Epithelial cell of prostate (primary cell): ENCODE data around the gene FDXR.

Source experiments
- DNase-seq: peaks from one replicate; pipeline ENCODE4 v3.0.0-alpha.2; 2011; ENCODE audit warnings: low read depth, low spot score
- H3K27ac ChIP-seq: fragments of 450-650 bp; 2 replicates; pipeline ENCODE4 v1.5.1; 2017; ENCODE audit warnings: mild to moderate bottlenecking

The FDXR gene

DNA sequence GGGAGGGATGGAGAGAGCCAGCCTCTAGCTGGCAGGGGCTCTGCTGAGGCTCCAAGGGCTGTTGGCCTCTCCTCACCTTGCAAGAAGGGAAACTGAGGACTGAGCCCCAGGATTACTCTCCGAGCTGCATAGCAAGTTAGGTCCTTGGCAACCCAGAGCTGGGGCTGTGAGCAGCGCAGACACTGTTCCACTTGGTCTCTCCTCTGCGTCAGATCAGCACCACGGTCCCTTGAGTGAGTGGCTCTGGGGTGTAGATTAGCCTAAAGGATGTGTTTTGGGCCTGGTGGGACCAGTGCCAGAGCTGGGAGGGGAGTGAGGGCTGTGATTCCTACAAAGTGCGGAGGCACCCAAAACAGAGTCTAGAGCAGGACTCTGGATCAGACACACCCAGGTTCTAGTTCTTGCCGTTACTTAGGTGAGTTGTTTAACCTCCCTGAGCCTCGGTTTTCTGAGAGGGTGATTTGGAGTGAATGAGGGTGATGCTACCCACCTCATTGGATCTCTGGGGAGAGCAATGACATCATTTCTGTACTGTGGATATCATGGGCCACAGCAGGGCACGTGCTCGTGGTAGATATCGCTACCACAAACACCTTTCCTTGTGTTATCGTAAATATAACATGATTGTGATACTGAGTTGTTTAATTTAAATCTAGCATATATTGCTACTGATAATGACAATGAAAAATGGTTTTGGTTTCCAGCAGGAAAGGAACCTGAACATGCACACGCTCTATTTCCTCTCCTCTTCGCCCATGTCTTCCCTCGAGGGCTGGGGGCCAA lies 28.8 kb upstream of the FDXR start:
- no peak for DNase-seq
- H3K27ac ChIP-seq, result no peak overlapping the region

- no peak for DNase-seq
- no peak overlapping the region for H3K27ac ChIP-seq
Measured at GRCh38 chr17:74900208-74900607, 27.4 kb upstream of the FDXR start.

GRCh38 chr17:74898376-74898946 lies 25.7 kb upstream of the FDXR start:
- no peak overlapping the region for H3K27ac ChIP-seq
- peak; percentile 14 for DNase-seq

DNA sequence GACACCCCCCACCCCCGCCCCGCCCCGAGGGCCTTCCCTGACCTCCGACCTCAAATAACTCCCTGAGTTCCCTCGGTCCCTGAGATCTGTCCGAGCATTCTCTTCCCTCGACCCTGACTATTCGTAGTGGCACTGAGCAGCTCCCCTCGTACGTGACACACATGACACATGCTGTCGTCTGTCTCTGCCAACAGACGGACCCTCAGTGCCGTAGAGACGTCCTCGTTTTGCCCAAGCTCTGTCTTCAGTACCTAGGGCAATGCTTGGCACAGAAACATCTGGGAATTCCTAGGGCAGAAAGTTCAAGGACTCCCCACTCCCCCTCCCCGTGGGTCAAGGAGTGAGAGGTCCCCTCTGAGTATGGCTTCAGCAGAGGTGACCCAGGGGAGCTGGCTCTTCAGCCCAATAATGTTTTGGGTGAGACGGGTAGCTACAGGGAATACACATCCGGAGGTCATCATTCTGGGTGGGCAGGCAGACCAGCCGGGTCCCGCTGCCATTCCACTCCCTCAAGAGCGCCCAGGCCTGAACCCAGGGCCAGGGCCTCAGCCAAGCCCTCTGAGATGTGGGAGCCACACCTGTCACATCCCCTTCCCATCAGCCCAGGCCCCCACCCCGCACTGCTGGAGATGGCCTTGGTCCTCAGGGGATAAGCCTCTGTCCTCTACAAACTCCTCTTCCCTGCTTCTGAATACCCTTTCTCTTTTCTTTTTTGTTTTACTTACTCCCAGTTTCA lies 21.3 kb upstream of the FDXR start:
- no peak for DNase-seq

DNA sequence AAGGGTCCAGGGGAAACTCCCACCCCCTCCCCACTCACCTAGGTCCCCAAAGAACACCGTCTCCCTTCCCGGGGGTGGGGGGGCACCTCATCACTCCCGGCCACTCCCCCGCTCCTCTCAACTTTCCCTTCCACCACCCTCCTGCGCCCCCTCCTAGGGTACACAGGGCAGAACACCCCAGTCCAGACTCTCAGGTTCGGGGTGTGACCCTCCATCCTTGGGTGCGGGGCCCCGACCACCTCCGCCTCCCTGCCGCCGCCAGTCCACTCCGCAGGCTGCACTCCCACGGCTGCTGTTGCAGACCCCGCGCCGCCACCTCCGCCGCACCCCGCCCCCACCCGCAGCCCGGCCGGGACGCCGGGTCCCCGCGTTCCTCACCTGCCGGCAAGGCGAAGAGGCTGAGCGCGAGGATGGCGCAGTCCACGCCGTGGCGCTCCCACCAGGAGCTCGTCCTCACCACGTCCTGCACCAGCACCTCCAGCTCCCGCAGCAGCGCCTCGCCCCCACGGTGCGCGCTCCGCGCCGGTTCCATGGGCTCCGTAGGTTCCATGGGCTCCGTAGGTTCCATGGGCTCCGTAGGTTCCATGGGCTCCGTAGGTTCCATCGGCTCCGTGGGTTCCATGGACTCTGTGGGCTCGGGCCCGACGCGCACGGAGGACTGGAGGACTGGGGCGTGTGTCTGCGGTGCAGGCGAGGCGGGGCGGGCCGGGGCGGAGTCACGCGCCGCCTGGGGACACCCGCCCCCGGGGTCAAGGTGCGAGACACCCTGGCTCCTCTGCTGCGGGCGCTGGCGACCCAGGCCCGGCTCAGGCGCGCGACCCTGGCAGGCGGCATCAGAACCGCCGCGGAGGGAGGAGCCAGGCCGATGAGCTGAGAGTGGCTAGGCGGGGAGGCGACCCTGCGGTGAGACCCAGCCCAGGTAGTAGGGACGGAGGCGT lies 20.4 kb upstream of the FDXR start, which contains the start of gene FADS6:
Gene FADS6, minus strand, starts transcription at position 660 of the 938 bp plus-strand sequence. Its CDS starts 38 bp downstream, at position 622.
- DNase-seq, result no peak

More for the DNA sequence above, 21.3 kb upstream of the FDXR start:
- no peak overlapping the region for H3K27ac ChIP-seq

DNA sequence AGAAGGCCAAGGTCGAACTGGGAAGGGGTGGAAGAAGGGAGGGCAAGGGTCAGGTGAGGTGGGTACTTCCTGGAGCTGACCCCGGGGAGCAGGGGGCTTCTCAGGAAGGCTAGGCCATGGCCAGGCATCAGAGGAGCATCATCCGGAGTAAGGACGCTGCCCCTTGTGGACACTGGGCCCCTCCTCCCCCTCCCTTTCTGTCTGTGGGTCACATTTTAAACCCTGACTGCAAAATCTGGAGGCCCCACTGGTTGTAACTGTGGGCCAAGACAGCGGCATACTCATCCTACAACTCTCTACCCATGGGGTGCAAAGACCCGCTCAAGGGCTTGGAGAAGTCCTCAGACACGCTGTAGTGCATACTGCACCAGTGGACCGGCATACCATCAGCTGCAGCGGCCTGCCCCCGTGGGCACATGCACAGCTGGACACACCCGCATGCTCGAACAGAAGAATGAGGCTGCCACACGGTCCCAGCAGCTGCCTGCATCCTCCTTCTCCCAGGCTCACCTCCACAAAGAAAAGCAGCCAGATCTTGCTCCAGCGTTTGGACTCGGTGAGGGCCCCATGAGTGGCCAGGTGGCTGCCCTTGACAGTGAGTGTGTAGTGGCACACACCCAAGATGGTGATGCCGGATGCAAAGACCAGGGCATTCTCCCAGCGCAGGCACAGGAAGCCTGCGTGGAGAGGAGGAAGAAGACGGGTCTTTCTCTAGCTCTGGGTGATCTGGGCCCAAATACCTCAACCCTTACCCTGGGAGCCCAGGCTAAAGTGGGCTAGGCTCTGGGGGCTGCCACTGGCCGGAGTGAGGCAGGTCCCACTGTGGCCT lies 19.4 kb upstream of the FDXR start:
- no peak overlapping the region for H3K27ac ChIP-seq
- no peak for DNase-seq

More for the DNA sequence above, 20.4 kb upstream of the FDXR start, which contains the start of gene FADS6:
- H3K27ac ChIP-seq, result no peak within 1 kb of the TSS

DNA sequence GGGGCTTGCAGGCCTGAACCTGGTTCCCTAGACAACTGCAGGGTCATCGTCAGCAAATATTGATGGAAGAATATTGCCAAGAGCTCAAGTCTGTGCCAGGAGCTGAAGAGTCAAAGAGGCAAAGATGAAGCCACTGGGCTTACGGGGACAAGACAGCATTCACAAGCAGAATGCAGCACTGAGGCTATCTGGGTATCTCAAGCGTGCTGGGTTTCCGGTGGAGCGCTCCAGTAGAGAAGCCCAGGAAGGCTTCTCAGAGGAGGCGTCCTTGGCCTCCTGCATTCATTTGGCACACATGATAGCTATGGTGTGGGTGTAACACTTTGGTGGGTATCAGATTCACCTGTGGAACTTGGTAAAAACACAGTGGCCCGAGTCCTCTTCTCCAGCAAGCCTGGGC lies 17.8 kb upstream of the FDXR start:
- no peak for DNase-seq

GRCh38 chr17:74888469-74888868 lies 15.7 kb upstream of the FDXR start:
- no peak for DNase-seq
- H3K27ac ChIP-seq, result no peak overlapping the region

More for the DNA sequence above, 17.8 kb upstream of the FDXR start:
- no peak overlapping the region for H3K27ac ChIP-seq

DNA sequence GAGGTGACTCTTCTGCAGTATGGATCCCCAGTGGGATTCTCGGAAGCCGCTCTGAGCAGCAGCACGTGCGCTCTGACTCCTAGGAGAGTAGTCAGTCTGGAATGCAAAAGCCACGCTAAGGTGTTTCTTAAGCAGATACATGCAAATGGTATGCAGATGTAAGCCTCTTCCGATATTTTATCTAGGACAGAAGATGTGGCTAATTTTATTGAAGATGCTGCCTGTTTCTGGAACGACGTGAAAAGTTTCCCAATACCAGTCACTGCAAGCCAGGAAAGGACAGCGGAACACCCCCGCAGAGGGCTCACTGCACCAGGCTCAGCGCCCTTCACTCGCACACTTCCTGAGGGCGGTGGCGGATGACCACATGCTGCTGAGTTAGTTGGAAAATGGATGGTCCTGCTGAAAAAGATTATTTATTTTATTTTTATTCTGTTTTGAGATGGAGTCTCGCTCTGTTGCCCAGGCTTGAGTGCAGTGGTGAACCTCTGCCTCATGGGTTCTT lies 10.5 kb upstream of the FDXR start:
- DNase-seq, result no peak
- H3K27ac ChIP-seq, result no peak overlapping the region

- no peak overlapping the region for H3K27ac ChIP-seq
- DNase-seq, result no peak
Measured at GRCh38 chr17:74882517-74883240, 9.9 kb upstream of the FDXR start.

- no peak overlapping the region for H3K27ac ChIP-seq
- no peak for DNase-seq
Measured at GRCh38 chr17:74881073-74881472, 8.3 kb upstream of the FDXR start.

DNA sequence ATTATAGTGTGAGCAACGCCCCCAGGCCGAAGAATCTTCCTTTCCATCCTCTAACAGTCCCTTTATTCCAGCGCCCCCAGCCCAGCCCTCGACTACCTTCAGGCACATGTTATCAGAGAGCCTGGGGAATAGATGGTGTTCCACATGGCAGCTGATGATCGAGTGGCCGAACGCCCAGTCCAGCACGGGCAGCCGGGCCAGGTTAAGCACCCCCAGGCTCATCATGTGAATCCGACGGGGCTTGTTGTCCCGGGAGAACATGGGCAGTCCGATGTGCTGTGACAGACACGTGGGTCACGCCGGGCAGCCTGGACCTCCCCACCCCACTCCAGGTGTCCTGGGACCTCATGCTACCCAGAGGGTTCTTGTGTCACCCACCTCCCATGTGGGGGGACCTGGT lies 6.5 kb upstream of the FDXR start:
- H3K27ac ChIP-seq, result no peak overlapping the region
- DNase-seq, result no peak

GRCh38 chr17:74878658-74879057 lies 5.9 kb upstream of the FDXR start:
- no peak for DNase-seq
- H3K27ac ChIP-seq, result no peak overlapping the region

DNA sequence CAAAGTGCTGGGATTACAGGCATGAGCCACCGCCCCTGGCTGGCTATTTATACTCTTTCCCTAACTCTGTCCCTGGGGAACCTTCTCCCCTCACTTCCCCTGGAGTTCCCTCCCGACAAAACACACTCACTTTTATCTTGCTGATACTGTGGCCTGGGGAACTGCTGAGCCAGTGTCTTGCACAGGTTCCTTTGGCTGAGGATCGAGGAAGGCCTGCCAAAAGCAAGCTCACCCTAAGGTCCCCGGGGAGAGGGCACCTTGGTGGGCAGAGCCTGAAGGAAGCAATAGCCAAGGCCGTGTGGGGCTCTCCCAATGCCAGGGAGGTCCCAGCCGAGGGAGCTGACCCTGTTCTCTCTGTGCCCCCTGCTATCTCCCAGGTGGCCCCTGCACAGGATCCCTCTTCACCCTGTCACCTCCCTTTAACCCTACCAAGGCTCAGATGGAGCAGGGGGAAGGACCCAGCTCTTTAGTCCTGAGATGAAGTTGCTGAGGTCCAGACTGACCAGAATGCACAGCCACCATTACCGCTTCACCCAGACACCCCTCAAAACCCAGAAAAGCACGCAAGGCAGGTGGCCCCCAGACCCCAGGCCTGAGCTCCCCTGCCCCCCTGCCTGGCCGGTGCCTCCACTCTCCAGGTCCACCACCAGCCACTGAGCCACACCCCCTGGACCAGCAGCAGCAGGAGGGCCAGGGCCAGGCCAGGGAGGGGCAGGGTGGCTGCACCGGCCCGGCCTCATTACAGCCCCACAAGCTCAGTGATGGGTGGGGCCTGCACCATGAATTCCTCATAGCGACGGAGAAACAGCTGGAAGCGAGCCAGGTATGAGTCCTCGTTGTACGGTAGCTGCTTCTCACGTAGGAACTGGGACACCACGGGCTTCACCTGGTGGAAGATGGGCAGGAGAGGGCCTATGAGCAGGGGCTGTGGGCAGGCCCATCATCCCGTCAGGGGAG lies 5.1 kb upstream of the FDXR start:
- DNase-seq, result peak; percentile 57
- H3K27ac ChIP-seq, result peak overlapping the region; percentile 12

- H3K27ac ChIP-seq, result no peak overlapping the region
- no peak for DNase-seq
Measured at GRCh38 chr17:74875977-74876593, 3.3 kb upstream of the FDXR start.

- no peak overlapping the region for H3K27ac ChIP-seq
- no peak for DNase-seq
Measured at GRCh38 chr17:74875155-74875976, 2.6 kb upstream of the FDXR start.
